8988T (cell line): ENCODE measurements around the gene STAT1.
A peak's percentile ranks its signal among the peaks of the same experiment; 100 is the strongest.
"Not testable (repeated sequence)": the region's sequence is repeated elsewhere in the genome, so short reads cannot be mapped to it uniquely, and the experiment has no call there.

Experiments used
- DNase-seq: peaks from one replicate; pipeline ENCODE4 v3.0.0; 2011

Gene STAT1

DNA sequence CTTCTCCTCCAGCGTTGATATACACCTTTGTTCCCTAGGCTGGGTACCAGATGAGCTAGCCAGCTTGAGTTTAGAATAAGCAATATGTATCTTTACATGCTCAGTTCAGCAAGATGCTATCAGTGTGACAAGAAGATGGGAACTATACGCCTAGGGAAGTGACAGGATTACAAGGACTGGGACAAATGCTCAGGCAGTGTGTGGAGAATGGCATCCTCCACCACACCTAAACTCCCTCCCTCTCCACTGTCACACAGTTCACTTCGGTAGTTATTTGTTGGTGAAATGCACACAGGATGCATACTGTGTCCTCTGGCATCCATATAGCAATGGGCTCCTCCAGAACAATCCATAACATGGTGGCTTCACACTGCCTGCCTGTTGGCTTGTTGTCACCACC is 7.7 kb downstream of the STAT1 start:
- DNase-seq = no peak

GRCh38 chr2:191003405-191004309 is 10.3 kb downstream of the STAT1 start:
- DNase-seq = no peak

GRCh38 chr2:191001624-191002023 is 12.3 kb downstream of the STAT1 start:
- no peak for DNase-seq

- no peak for DNase-seq
These were observed 12.9 kb downstream of the STAT1 start for GRCh38 chr2:191001032-191001431.

DNA sequence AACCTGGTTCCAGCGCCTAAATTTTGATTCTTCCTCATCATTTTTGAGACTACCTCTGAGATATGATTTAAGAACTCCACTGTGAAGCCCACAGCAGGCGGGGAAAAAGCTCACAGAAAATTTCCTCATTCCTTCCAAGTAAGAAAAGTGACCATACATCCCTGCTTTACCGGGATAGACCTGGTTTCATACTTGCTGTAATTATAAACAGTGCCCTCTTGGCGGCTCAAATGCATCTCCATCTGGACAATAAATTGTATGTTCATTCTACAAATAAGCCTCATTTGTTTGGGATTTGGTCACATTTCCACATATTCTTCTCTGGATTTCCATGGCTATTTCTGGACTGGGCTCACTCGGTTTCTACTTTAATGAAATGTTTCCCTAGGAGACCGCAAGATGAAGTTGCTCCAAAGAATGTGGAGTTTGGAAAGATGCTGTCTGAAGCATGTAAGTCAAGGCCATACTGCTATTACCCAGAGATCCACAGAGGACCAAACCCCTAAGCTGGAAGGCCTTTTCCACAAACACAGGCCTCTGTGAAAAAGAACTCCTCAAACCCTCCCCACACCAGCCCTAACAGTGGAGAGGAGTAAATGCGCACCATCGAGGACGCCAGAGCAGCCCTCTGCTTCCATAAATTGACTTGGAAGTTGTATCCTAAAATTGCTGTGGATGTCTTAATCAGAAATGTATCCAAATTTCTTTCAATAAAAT is 13.9 kb downstream of the STAT1 start:
- DNase-seq = no peak

DNA sequence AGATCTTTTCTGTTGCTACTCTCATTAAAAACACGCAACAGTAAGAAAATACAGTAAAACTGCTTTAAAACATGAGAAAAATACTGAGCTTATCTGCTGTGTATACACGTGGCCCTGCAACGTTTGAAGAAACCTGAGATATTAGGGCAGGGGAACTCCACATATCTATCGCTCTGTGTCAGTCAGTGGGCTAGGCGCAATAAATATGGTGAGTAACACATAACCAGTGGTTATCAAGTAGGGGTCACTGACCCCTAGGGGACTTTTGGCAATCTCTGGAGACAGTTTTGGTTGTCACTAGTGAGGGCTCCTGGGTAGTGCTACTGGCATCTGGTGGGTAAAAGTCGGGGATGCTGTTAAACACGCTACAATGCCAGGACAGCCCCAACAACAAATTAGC is 14.9 kb downstream of the STAT1 start:
- DNase-seq = no peak

GRCh38 chr2:190997526-190998113 is 16.4 kb downstream of the STAT1 start:
- DNase-seq = no peak

DNA sequence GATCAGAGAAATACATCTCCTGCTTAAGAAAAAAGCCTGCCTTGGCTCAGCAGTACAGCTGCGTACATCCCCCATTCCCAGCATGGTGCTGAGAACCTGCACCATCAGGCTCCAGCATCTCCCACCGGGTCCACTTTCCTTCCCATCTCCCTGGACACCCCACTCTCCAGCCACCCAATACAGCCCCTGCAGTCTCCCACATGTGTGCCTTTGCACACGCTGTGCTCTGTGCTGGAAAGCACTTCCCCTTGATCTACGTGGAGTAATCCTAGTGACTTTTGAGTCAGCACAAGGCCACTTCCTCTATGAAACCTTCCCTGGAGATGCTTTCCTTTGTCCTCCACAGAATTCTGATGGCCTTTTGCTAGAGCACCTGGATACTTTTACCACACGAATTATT is 17.0 kb downstream of the STAT1 start:
- DNase-seq = no peak

DNA sequence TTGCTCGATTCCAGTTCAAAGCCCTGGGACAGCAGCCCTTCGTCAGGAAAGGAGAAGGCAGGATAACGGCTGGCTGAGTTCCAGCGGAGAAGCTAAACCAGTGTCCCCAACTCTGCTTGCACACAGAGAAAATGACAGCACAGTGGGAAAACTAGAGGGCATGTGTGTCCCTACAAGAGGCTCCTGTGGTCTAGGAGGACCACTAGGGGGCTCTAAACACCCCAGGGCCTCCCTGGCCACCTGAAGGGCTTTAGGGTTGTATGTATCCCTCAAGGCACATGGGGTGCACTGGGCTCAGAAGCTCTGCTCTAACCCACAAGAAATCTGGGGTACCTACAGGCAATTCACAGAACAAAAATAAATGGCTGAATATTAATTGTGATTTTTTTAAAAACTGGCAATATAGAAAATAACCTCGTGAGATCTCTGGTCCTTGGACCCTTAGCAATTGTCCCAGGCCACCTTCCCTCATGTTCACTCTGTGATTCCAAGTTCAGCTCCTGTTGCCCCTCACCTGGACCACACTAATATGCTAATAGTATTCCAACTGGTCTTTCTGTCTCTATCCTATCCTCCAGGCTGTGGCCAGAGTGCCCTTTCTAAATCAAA is 17.5 kb downstream of the STAT1 start:
- peak; percentile 56 for DNase-seq

DNA sequence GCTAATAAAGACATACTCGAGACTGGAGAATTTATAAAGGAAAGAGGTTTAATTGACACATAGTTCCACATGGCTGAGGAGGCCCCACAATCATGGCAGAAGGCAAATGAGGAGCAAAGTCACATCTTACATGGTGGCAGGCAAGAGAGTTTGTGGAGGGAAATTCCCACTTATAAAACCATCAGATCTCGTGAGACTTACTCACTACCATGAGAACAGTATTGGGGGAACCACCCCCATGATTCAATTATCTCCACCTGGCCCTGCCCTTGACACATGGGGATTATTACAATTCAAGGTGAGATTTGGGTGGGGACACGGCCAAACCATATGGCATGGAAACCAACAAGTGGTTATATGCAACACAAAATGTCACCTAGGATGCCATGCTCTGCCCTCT is 18.7 kb downstream of the STAT1 start:
- DNase-seq = not testable (repeated sequence)

- no peak for DNase-seq
These were observed 19.8 kb downstream of the STAT1 start for GRCh38 chr2:190994148-190994547.

DNA sequence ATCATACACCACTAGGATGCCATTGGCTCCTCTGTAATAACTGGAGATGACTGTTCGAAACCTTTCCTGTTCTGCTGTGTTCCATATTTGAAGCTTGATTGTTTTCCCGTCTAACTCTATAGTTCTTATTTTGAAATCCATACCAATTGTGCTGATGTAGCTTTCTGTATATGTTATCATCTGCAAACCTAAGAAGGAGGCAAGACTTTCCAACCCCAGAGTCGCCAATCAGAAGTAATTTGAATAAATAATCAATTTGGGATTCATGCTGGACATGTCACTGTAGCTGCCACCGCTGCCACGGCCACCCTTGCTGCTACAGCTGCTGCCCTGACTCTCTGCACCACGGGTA is 20.7 kb downstream of the STAT1 start:
- DNase-seq = no peak

- DNase-seq = no peak
These were observed 23.8 kb downstream of the STAT1 start for GRCh38 chr2:190990132-190990531.

DNA sequence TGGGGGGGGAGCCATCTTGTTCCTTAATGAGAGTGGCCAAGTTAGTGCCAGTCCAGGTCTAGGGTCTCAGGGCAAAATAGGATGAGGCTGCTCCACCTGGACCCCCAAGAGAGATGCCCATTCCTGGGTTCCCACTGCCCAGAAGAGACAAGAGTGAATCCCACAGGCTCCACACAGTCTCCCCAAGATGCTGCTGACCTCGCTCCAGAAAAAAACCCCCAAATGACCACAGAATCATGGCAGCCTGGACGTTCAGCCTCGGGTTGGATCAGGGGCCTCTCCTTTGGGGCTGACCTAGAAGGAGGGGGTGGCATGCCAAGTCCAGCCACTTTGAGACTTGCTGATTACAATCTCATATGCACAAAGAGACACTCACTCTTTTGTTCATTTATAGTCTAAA is 25.1 kb downstream of the STAT1 start:
- DNase-seq = no peak

- no peak for DNase-seq
These were observed 26.0 kb downstream of the STAT1 start for GRCh38 chr2:190987938-190988337.

GRCh38 chr2:190987116-190987515 is 26.9 kb downstream of the STAT1 start:
- no peak for DNase-seq

GRCh38 chr2:190986221-190986953 is 27.6 kb downstream of the STAT1 start:
- no peak for DNase-seq

GRCh38 chr2:190984595-190984994 is 29.4 kb downstream of the STAT1 start:
- DNase-seq = no peak

- no peak for DNase-seq
These were observed 31.5 kb downstream of the STAT1 start for GRCh38 chr2:190982262-190983034.

GRCh38 chr2:190981733-190982132 is 32.2 kb downstream of the STAT1 start:
- DNase-seq = no peak

- no peak for DNase-seq
These were observed 32.6 kb downstream of the STAT1 start for GRCh38 chr2:190981333-190981732.

GRCh38 chr2:190980630-190981209 is 33.3 kb downstream of the STAT1 start:
- DNase-seq = no peak
